HuH-7 (cell line): ENCODE data around the gene KRT32.
"Not testable (repeated sequence)": the region's sequence is repeated elsewhere in the genome, so short reads cannot be mapped to it uniquely, and the experiment has no call there.

ENCODE experiments used
- DNase-seq: peaks from one replicate; pipeline ENCODE4 v3.0.0; 2011; ENCODE audit warnings: low spot score

Gene KRT32

GRCh38 chr17:41428591-41429291, 38.4 kb downstream of the KRT32 start:
- no peak for DNase-seq

GRCh38 chr17:41424111-41424635, 43.0 kb downstream of the KRT32 start, which contains the start of gene KRT37:
KRT37 (minus strand) TSS chr17:41424585; CDS start chr17:41424523, 62 bp downstream.
- no peak for DNase-seq

GRCh38 chr17:41422586-41422985, 44.6 kb downstream of the KRT32 start:
- not testable (repeated sequence) for DNase-seq

- no peak for DNase-seq
Measured at GRCh38 chr17:41421617-41422016, 45.6 kb downstream of the KRT32 start.

GRCh38 chr17:41421116-41421515, 46.1 kb downstream of the KRT32 start:
- no peak for DNase-seq

- no peak for DNase-seq
Measured at GRCh38 chr17:41420134-41420533, 47.1 kb downstream of the KRT32 start.

GRCh38 chr17:41419716-41420115, 47.5 kb downstream of the KRT32 start:
- no peak for DNase-seq

- DNase-seq: no peak
Measured at GRCh38 chr17:41418116-41418860, 48.9 kb downstream of the KRT32 start.

- peak; percentile 51 for DNase-seq
Measured at GRCh38 chr17:41417576-41418015, 49.6 kb downstream of the KRT32 start.

- DNase-seq: no peak
Measured at GRCh38 chr17:41417127-41417526, 50.1 kb downstream of the KRT32 start.

- DNase-seq: no peak
Measured at GRCh38 chr17:41416479-41416878, 50.7 kb downstream of the KRT32 start.

GRCh38 chr17:41415833-41416335, 51.3 kb downstream of the KRT32 start:
- DNase-seq: no peak

- no peak for DNase-seq
Measured at GRCh38 chr17:41415411-41415810, 51.8 kb downstream of the KRT32 start.

GRCh38 chr17:41413982-41414381, 53.2 kb downstream of the KRT32 start:
- no peak for DNase-seq

GRCh38 chr17:41413353-41413957, 53.7 kb downstream of the KRT32 start:
- DNase-seq: no peak

GRCh38 chr17:41411072-41411840, 55.9 kb downstream of the KRT32 start:
- no peak for DNase-seq
